Measurements from ENCODE around the gene CCL16. TPM values are rescaled to one million over a fixed set of nuclear protein-coding genes. Genes with fewer than 3 reads are reported as not detected.

Gene CCL16, protein sequence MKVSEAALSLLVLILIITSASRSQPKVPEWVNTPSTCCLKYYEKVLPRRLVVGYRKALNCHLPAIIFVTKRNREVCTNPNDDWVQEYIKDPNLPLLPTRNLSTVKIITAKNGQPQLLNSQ
- total RNA-seq (under 1 TPM in 1 of 5 donors, not detected in 4; 0.72 TPM), polyA plus RNA-seq (under 1 TPM in 1 of 3 donors, not detected in 2; 0.15 TPM)
- long read RNA-seq, donor 1 = 0 reads
- long read RNA-seq, donor 2 = 0 reads
- long read RNA-seq, donor 3 = 0 reads
- long read RNA-seq, donor 4 = 0 reads
- long read RNA-seq, donor 5 = 0 reads
- long read RNA-seq, donor 6 = 0 reads
- long read RNA-seq, donor 7 = 0 reads
- long read RNA-seq, donor 8 = 0 reads
- long read RNA-seq, donor 9 = 0 reads
- long read RNA-seq, donor 10 = 0 reads

DNA sequence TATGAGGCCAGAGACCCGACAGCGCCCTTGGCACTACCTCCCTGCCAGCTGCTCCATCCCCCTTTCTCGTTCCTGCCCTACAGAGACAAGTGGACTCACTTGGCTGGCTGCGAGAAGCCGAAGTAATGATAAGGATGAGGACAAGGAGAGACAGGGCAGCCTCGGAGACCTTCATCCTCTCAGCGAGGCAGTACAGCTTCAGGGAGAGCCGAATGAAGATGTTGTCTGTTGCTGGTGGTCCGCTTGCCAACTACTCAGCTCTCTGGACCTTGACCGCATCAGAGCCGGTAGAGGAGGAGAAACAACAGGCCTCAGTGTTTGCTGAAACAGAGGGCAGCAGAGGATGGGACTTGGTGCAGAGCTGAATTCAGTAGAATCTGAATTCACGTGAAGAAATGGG, at the start of gene CCL16:
Gene CCL16, minus strand, starts transcription at position 252 of the 400 bp plus-strand sequence. Its CDS starts 77 bp downstream, at position 175.
- no peaks in the 10 kb centered on the region for H3K36me3 ChIP-seq
- WGBS, 5 donors = 91 to 95% (median 93%) methylated on average over 12 of the region's 12 CpGs
- DNase-seq = no peak
- TF ChIP-seq POLR2AphosphoS5 (IDR thresholded peaks at IDR 0.05) (no peak), EP300 (IDR thresholded peaks at IDR 0.05) (no peak), POLR2A (IDR thresholded peaks at IDR 0.05) (no peak)
- TF ChIP-seq, protein P1, sequence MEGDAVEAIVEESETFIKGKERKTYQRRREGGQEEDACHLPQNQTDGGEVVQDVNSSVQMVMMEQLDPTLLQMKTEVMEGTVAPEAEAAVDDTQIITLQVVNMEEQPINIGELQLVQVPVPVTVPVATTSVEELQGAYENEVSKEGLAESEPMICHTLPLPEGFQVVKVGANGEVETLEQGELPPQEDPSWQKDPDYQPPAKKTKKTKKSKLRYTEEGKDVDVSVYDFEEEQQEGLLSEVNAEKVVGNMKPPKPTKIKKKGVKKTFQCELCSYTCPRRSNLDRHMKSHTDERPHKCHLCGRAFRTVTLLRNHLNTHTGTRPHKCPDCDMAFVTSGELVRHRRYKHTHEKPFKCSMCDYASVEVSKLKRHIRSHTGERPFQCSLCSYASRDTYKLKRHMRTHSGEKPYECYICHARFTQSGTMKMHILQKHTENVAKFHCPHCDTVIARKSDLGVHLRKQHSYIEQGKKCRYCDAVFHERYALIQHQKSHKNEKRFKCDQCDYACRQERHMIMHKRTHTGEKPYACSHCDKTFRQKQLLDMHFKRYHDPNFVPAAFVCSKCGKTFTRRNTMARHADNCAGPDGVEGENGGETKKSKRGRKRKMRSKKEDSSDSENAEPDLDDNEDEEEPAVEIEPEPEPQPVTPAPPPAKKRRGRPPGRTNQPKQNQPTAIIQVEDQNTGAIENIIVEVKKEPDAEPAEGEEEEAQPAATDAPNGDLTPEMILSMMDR (IDR thresholded peaks at IDR 0.05) = no peak
- no peaks in the 10 kb centered on the region for H3K27me3 ChIP-seq
- no peak within 1 kb of the TSS for H3K27ac ChIP-seq
- no peaks in the 10 kb centered on the region for H3K4me1 ChIP-seq
- intact Hi-C loops (cut with DNase I; ENCODE audit: low total_unique reads) = no loop called here
- H3K4me3 ChIP-seq = no peak within 1 kb of the TSS
- no peaks in the 10 kb centered on the region for H3K9me3 ChIP-seq

DNA sequence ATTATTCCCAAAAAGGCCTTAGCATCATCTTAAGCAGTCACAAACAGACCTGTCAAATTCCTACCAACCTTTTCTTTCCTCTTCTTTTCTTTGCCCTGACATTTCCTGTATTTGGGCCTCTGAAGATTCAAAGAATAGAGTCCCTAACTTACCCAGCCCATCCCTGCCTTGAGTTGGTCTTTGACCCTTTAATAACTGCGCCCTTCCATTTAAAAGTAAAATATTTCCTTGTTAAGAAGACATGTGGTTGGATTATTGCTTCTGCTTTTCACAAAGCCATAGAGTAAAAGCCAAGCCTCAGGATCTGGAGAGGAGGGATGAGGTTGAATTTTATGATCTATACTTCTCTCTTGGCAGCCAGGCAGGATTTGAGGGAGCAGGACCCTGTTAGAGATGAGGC, 49.7 kb upstream of the CCL16 start:
- TF ChIP-seq EP300 (IDR thresholded peaks at IDR 0.05) (no peak), POLR2A (IDR thresholded peaks at IDR 0.05) (no peak)
- no peaks in the 10 kb centered on the region for H3K4me1 ChIP-seq
- H3K9me3 ChIP-seq = no peaks in the 10 kb centered on the region
- H3K36me3 ChIP-seq = no peaks in the 10 kb centered on the region
- intact Hi-C loops (cut with DNase I; ENCODE audit: low total_unique reads) = no loop called here
- peaks cover 0 to 11% (median 0%) of the 10 kb centered on the region in 3 donors for H3K27me3 ChIP-seq
- no peak overlapping the region for H3K27ac ChIP-seq
- H3K4me3 ChIP-seq = no peak overlapping the region
- peak in 1 of 2 donors; percentile 12 for DNase-seq
- WGBS, 5 donors = 67 to 92% (median 79%) methylated on average over 1 of the region's 1 CpG

DNA sequence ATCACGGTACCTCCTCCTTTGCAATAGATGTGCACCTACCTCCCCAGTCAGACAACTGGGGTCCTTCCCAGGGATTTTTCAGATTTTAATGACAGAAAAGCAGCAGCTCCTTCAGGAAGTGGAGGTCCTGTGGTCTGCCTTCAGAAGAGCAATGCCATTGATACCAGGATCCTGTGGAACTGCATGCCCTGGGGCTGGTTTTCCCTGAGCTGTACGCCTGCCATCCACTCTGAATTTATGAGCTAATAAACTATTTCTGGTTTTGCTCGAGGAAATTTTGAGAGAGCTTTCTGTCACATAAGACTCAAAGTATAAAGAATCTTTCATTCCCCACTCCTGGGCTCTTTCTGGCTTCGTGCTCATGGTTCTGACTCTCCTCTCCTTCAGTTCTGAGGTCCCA, 46.5 kb upstream of the CCL16 start:
- intact Hi-C loops (cut with DNase I; ENCODE audit: low total_unique reads) = no loop called here
- Histone ChIP-seq H3K4me3 (no peak overlapping the region), H3K9me3 (peaks cover 0 to 4% (median 2%) of the 10 kb centered on the region in 4 donors), H3K36me3 (no peaks in the 10 kb centered on the region), H3K4me1 (peaks cover 0 to 14% (median 6%) of the 10 kb centered on the region in 4 donors), H3K27ac (no peak overlapping the region), H3K27me3 (peaks cover 0 to 11% (median 0%) of the 10 kb centered on the region in 3 donors)
- no peak for DNase-seq
- WGBS, 5 donors = 65 to 86% (median 70%) methylated on average over 4 of the region's 4 CpGs
- no peak for TF ChIP-seq POLR2AphosphoS5 (IDR thresholded peaks at IDR 0.05)
- TF ChIP-seq EP300 (IDR thresholded peaks at IDR 0.05) = no peak
- no peak for TF ChIP-seq POLR2A (IDR thresholded peaks at IDR 0.05)
- TF ChIP-seq, protein P1 (IDR thresholded peaks at IDR 0.05) = no peak

DNA sequence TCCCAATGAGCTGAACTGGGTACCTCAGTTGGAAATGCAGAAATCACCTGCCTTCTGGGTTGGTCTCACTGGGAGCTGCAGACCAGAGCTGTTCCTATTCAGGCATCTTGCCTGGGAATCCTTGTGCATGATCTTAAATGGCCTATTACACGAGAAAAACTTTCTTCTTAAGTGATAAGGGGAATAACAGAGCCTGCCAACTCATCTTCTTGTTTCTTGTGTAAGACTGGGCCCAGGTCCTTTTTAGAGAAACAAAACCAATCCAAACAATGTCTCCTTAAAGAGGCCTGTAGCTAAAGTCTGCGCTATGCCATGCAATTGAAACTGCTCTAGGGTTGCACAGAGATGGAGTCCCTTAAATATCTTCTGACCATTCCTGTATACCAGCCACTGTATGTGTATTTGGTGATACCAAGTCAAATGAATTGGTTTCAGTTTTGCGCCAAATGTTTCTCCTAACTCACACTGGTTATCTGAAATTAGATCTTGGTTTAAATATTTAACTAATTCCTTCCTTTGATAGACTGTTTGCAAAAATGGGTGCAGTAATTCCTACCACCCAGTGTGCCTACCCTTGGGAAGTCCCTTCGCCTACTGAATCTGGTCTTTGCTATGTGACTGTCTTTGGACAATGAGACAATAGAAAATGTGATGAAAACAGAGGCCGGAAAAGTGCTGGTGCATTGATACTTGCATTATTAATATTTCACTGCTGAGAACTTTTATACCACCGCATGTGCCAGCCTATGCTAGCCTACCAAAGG, 43.0 kb upstream of the CCL16 start:
- WGBS, 5 donors = 38 to 64% (median 44%) methylated on average over 6 of the region's 6 CpGs
- no peak overlapping the region for H3K4me3 ChIP-seq
- intact Hi-C loops (cut with DNase I; ENCODE audit: low total_unique reads) = no loop called here
- H3K27me3 ChIP-seq = peaks cover 0 to 13% (median 0%) of the 10 kb centered on the region in 3 donors
- TF ChIP-seq POLR2A (IDR thresholded peaks at IDR 0.05) (no peak), EP300 (IDR thresholded peaks at IDR 0.05) (no peak), POLR2AphosphoS5 (IDR thresholded peaks at IDR 0.05) (no peak)
- TF ChIP-seq, protein P1 (IDR thresholded peaks at IDR 0.05) = no peak
- peaks cover 0 to 14% (median 6%) of the 10 kb centered on the region in 4 donors for H3K4me1 ChIP-seq
- H3K27ac ChIP-seq = no peak overlapping the region
- DNase-seq = no peak
- peaks cover 0 to 6% (median 3%) of the 10 kb centered on the region in 4 donors for H3K9me3 ChIP-seq
- H3K36me3 ChIP-seq = no peaks in the 10 kb centered on the region

Measured in stomach (tissue), 19 donors.